PC-3 (cell line): ENCODE measurements around the gene KEAP1.

Experiments
- CTCF ChIP-seq: fragments of 300-600 bp; sonication (generic); conservative IDR thresholded peaks from 2 replicates; pipeline ENCODE4 v1.5.1; 2017; ENCODE audit warnings: antibody characterized with exemption, low read depth, mild to moderate bottlenecking, low read length
- EZH2phosphoT487 ChIP-seq: fragments of 300-600 bp; sonication (generic); IDR thresholded peaks from 2 replicates; pipeline ENCODE4 v1.6.1; 2018; ENCODE audit warnings: mild to moderate bottlenecking, antibody characterized with exemption, low read length, borderline replicate concordance

GRCh38 chr19:10550336-10550735 lies 47.2 kb upstream of the KEAP1 start:
- TF ChIP-seq EZH2phosphoT487, result no peak
- no peak for TF ChIP-seq CTCF
